GM18511 (cell line): ENCODE data around the gene NSUN6.

Source experiments
- ATAC-seq: cut with Tn5 transposase; IDR thresholded peaks from one replicate; pipeline ENCODE4 v1.9.1; 2021; ENCODE audit warnings: mild to moderate bottlenecking, moderate library complexity; ENCODE audit not compliant: unreplicated experiment

NSUN6 gene

DNA sequence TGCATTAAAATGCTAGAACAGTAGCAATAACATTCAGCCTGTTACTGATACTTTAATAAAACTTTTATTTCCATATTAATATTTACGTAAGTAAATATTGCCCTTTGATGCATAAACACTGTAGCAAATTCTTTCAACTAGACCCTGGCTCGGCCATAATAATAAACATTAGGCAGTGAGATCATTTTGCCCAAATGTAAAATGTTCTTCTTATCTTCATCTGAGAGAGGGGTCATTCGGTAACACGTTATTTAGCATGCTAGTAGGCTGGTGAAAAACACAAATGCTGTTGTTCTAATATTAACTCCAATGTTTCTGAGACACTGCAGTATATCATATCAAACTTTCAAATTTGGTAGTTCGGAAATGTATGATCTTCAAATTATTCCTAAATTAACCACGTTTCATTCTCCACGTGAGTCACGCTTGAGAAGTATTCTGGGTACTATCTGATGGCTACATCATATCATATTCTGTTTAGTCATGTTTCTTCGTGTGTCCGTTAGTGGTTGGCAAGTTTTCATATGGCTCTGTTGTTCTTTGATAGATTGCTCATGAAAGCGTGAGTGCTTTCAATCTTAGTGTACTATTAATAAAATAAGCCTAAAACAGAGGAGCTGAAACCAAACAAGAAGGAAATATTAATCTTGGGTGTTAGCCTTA lies 145.8 kb downstream of the NSUN6 start:
- ATAC-seq, result no peak

DNA sequence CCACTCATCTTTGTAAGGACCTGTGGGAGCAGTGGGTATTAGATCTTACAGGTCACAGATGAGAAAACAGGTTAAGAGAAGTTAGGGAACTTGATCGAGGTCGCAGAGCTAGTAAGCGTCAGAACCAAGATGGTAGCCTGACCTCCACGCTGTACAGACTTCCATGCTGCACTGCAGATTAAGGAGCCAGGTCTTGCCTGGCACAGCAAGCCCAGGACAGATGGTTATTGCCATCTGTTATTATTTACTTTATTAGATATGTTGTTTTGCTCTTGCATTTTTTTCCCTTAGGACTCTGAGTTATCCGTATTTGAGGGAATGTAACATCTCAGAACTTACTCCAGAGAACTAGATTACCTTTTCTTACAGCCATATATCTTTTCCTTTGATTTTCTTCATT lies 147.2 kb downstream of the NSUN6 start:
- ATAC-seq, result no peak

DNA sequence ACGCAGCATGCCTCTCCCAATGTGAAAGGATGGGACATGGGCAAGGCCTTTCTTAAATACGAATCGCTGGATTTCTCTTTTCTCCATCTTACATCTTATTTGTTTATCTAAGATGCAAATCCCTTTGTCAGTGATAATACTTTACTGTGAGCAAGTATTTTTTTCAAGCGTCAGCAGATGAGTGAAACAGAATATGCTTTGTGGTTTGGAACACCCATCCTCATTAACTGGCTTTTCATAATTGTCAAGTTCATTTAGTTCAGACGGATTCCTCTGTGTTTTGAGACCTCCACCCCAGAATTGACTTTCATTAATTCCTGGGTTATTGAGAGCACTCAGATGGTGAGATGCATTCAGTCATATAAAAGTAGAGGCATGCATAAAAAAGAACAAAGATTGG lies 149.8 kb downstream of the NSUN6 start:
- peak; percentile 22 for ATAC-seq

DNA sequence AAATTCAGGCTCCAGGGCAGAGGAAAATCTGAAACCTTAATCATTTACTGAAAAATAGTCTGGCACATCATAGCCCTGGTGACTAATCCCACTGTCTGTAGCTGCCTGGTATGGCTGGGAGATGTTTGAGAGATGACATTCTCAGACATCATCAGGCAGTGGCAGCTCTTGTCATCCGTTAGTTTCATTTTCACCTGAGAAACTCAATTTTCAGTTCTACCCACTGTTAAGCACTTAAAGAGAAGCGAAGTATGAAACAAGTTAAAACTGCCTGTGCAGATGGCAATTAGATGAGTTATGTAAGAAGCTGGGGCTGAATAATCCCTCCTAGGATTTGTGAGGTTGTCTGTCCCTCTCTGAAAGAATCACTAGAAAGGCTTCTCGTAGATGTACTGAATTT lies 150.2 kb downstream of the NSUN6 start:
- ATAC-seq, result peak; percentile 98

DNA sequence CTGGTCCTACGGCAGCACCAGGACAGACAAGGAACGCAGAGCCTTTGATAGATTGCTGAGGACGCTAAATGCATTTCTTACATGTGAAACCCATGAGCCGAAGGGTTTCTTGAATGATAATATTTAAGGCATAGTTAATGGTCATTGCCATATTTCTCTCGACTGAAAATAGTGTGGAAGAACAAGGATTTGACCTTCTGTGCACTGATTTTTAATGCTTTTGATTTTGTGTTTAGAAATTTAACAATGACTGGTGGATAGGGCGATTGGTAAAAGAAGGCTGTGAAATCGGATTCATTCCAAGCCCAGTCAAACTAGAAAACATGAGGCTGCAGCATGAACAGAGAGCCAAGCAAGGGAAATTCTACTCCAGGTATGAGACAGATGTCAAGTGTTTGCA lies 150.8 kb downstream of the NSUN6 start:
- ATAC-seq, result no peak

DNA sequence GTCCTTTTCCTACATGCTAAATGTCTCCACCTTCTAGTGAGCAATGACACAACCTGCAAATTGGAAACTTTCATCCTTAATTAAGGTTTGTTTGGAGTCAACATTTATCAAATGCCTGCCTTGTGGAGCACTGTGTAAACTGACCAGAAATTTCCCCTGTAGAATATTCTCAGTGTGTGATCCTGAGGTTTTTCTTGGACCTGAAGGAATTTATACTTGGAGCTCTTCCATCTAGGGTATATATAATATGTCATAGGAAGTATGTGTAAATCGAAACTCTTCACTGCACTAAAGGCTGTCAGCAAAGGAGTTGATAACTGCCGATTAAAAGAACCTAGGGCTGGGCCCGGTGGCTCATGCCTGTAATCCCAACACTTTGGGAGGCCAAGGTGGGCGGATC lies 152.4 kb downstream of the NSUN6 start:
- ATAC-seq, result no peak

DNA sequence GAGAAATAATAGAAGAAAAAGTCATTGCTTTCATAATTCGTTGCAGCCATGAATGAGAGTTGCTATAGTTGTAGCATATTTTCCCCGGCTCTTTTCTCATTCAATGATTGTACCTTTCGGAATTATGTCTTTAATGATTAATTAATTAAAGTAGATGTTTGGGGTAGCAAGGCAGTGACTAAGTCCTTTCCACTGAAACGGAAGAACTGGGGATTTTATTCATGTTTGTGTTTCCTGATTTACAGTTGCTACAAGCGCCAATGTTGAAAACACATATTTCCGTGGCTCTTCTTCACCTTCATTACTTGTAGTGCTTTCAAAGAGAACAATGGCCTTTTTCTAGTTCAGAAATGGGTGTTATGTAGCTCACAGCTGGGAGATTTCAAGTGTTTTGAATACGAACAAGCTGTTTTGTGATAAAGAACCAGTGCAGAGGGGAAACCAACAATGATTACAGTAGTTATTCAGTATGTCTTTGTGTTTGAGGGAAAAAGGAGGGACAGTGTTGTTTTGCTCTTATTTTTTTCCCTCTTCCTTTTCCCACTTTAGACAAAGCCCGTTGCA lies 153.5 kb downstream of the NSUN6 start:
- no peak for ATAC-seq
